ENCODE data around the gene COL11A2. TPM values are rescaled to one million over a fixed set of nuclear protein-coding genes. Genes with fewer than 3 reads are reported as not detected.

Gene COL11A2
- total and polyA plus RNA-seq, 7 donors: 0.16 to 1.4 (median 0.50) TPM; not detected in 3

DNA sequence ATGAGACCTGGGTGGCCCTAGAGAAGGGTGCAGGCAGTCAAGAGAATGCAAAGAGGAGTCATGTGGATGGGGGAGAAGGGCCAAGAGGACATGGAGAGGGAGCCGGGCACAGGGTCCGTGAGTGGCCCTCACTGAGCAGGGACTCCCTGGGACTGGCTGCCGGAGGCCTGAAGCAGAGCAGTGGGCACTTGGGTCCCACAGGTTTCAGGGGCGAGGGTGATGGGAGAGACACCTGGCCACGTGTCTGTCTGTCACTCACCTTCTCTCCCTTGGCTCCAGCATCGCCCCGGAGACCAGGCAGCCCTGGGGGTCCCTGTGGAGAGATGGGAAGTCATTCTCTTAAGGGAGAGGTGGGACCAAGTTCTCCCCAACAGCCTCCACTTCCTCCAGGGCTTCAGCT is 25.5 kb downstream of the COL11A2 start:
- no peak for TF ChIP-seq EP300 (IDR thresholded peaks at IDR 0.05)
- no peak overlapping the region for H3K4me3 ChIP-seq
- 83 to 87% methylated on average over 7 of the region's 7 CpGs for WGBS, 2 donors
- H3K4me1 ChIP-seq: peaks cover 0 to 5% (median 4%) of the 10 kb centered on the region in 4 donors
- no peak overlapping the region for H3K27ac ChIP-seq
- H3K9me3 ChIP-seq: no peaks in the 10 kb centered on the region
- intact Hi-C loops (cut with DNase I): no loop called here
- H3K27me3 ChIP-seq: no peaks in the 10 kb centered on the region
- no peaks in the 10 kb centered on the region for H3K36me3 ChIP-seq
- DNase-seq: no peak

DNA sequence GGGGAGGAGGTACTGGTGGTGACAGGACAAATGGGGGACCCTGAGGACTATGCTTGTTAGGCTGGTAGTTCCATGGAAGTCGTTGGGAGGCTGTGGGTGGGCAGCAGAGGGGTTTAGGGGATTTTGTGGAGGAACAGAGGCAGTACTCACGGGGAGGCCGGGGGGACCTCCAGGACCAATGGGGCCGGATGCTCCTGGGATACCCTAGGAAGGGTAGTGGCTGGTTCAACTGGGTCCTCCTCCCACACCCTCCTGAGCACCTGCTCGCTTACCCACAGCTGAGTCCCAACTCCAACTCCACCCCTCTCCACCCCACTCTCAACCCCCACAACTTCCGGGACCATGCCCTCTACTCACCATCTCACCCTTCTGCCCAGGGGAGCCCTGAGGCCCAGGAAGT is 25.9 kb downstream of the COL11A2 start:
- Histone ChIP-seq H3K27ac (no peak overlapping the region), H3K4me1 (peaks cover 0 to 9% (median 7%) of the 10 kb centered on the region in 4 donors), H3K36me3 (no peaks in the 10 kb centered on the region), H3K27me3 (no peaks in the 10 kb centered on the region), H3K4me3 (no peak overlapping the region), H3K9me3 (no peaks in the 10 kb centered on the region)
- no peak for DNase-seq
- intact Hi-C loops (cut with DNase I): no loop called here
- 70 to 80% methylated on average over 6 of the region's 6 CpGs for WGBS, 2 donors
- no peak for TF ChIP-seq POLR2AphosphoS5 (IDR thresholded peaks at IDR 0.05)
- TF ChIP-seq POLR2A (IDR thresholded peaks at IDR 0.05): no peak
- TF ChIP-seq EP300 (IDR thresholded peaks at IDR 0.05): no peak
- TF ChIP-seq, protein P1, sequence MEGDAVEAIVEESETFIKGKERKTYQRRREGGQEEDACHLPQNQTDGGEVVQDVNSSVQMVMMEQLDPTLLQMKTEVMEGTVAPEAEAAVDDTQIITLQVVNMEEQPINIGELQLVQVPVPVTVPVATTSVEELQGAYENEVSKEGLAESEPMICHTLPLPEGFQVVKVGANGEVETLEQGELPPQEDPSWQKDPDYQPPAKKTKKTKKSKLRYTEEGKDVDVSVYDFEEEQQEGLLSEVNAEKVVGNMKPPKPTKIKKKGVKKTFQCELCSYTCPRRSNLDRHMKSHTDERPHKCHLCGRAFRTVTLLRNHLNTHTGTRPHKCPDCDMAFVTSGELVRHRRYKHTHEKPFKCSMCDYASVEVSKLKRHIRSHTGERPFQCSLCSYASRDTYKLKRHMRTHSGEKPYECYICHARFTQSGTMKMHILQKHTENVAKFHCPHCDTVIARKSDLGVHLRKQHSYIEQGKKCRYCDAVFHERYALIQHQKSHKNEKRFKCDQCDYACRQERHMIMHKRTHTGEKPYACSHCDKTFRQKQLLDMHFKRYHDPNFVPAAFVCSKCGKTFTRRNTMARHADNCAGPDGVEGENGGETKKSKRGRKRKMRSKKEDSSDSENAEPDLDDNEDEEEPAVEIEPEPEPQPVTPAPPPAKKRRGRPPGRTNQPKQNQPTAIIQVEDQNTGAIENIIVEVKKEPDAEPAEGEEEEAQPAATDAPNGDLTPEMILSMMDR (IDR thresholded peaks at IDR 0.05): no peak

DNA sequence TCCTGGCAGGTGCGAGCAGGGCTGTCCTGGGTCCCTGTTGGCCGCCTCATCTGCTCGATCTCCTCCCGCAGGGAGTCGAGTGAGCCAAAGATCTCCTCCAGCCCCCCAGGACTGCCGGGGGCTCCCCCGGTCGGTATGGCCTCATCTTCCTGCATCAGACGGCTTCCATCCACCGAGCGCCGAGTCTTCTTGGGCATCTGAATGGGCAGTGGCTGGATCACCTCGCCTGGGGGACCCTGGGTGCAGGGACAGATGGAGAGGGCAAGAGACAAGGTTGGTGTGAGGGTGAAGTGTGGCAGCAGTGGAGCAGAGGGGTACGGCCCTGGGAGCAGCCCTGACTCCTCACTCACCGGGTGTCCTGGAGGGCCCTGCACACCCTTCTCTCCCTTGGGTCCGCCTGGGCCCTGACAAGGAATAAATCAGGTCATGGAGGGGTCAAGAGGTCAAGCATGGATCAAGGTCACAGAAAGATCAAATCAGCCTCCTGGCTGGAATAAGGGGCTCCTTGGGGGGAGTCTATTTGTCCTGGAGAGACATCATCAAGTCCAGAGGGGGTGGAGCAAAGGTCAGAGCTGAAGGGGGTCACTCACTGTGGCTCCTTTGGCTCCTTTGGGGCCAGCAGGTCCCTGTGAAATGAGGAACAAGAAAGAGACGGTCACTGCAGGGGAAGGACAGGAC is 26.5 kb downstream of the COL11A2 start:
- Histone ChIP-seq H3K27ac (no peak overlapping the region), H3K4me1 (peaks cover 0 to 16% (median 13%) of the 10 kb centered on the region in 4 donors), H3K9me3 (no peaks in the 10 kb centered on the region), H3K27me3 (no peaks in the 10 kb centered on the region), H3K4me3 (no peak overlapping the region), H3K36me3 (no peaks in the 10 kb centered on the region)
- intact Hi-C loops (cut with DNase I): no loop called here
- DNase-seq: no peak
- no peak for TF ChIP-seq POLR2AphosphoS5 (IDR thresholded peaks at IDR 0.05)
- no peak for TF ChIP-seq POLR2A (IDR thresholded peaks at IDR 0.05)
- TF ChIP-seq, protein P1 (IDR thresholded peaks at IDR 0.05): no peak
- no peak for TF ChIP-seq EP300 (IDR thresholded peaks at IDR 0.05)
- 79 to 88% methylated on average over 17 of the region's 17 CpGs for WGBS, 2 donors

DNA sequence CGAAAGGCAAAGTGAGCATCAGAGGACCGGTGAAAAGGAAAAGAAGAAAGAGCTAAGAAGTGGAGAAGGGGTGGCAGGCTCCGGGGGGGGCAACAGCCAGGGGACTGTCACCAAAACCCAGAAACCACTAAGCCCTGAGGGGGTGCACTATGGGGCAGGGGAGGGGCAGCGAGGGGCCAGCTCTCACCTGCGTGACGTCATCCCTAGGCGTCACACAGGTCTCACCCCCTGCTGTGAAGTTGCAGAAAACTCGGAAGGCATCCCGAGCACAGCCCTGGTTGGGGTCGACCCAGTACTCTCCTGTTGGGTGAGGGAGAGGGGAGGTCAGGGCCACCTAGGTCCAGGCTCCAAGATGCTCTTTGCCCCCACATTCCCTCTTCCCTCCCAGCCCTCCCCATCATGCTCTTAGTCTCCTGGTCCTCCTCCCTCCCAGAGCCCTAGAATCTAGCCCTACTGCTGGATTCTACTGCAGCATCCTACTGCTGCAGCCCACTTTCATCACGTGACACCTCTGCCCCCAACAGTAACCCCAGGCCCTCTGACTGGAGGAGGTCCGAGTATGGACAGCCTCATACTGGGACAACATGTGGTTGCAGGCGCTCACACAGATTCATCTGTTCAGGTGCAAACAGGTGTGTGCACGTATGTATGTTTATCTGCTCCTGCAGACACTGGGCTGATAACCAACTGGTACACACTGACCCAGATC is 27.4 kb downstream of the COL11A2 start:
- H3K9me3 ChIP-seq: no peaks in the 10 kb centered on the region
- H3K27ac ChIP-seq: no peak overlapping the region
- intact Hi-C loops (cut with DNase I): loop anchor here (5.0 kb wide), 1 partner anchor 148 kb away; no protein-coding TSS in a partner anchor
- DNase-seq: no peak
- H3K36me3 ChIP-seq: no peaks in the 10 kb centered on the region
- H3K27me3 ChIP-seq: no peaks in the 10 kb centered on the region
- H3K4me3 ChIP-seq: no peak overlapping the region
- TF ChIP-seq POLR2A (IDR thresholded peaks at IDR 0.05) (no peak), POLR2AphosphoS5 (IDR thresholded peaks at IDR 0.05) (no peak), EP300 (IDR thresholded peaks at IDR 0.05) (no peak)
- TF ChIP-seq, protein P1 (IDR thresholded peaks at IDR 0.05): no peak
- peaks cover 0 to 21% (median 17%) of the 10 kb centered on the region in 4 donors for H3K4me1 ChIP-seq
- WGBS, 2 donors: 52 to 72% methylated on average over 14 of the region's 14 CpGs

DNA sequence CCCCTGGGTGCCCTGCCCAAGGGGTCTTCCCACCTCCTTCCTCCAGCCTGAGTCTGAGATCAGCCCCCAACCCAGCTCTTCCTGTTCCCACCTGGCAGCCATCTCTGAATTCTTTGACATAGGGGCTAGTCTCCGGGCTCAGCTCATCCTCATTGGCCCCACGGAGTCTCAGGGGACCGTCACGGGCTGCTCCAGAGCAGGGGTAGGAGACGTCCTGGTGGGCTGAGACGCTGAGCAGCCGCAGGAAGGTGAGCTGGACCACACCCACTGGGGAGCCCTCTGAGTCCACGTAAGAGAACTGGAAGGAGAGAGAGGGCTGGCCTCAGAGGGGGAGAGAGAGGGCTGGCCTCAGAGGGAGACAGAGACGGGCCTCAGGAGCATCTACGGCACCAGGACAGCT is 28.1 kb downstream of the COL11A2 start:
- Histone ChIP-seq H3K9me3 (no peaks in the 10 kb centered on the region), H3K4me3 (no peak overlapping the region), H3K27ac (no peak overlapping the region), H3K36me3 (no peaks in the 10 kb centered on the region), H3K27me3 (no peaks in the 10 kb centered on the region), H3K4me1 (peaks cover 0 to 21% (median 17%) of the 10 kb centered on the region in 4 donors)
- 57 to 65% methylated on average over 10 of the region's 10 CpGs for WGBS, 2 donors
- TF ChIP-seq, protein P1 (IDR thresholded peaks at IDR 0.05): no peak
- TF ChIP-seq POLR2AphosphoS5 (IDR thresholded peaks at IDR 0.05): no peak
- TF ChIP-seq EP300 (IDR thresholded peaks at IDR 0.05): no peak
- TF ChIP-seq POLR2A (IDR thresholded peaks at IDR 0.05): no peak
- intact Hi-C loops (cut with DNase I): loop anchor here (5.0 kb wide), 1 partner anchor 147 kb away; no protein-coding TSS in a partner anchor
- no peak for DNase-seq
